Liver (tissue), 9 donors: ENCODE measurements around the gene MYRFL. TPM values are rescaled to one million over a fixed set of nuclear protein-coding genes. Genes with fewer than 3 reads are reported as not detected.

Source experiments
- DNase-seq: peaks from one replicate; pipeline ENCODE4 v3.0.0-alpha.2; 2017; ENCODE audit warnings: low spot score
- H3K27ac ChIP-seq, 2 donors: one replicate each; pipeline ENCODE4 v1.7.0; 2013; ENCODE audit warnings: inconsistent platforms in 2 of 2, low read length in 2 of 2, control low read depth in 1 of 2, low read depth in 1 of 2, mild to moderate bottlenecking in 1 of 2
- H3K27me3 ChIP-seq, 4 donors: one replicate each; pipeline versions ENCODE4 v1.6.1 to v1.7.0; 2013; ENCODE audit warnings: low read length in 3 of 4, inconsistent platforms in 1 of 4, mild to moderate bottlenecking in 1 of 4, moderate library complexity in 1 of 4; ENCODE audit not compliant: control insufficient read depth in 4 of 4, insufficient read depth in 4 of 4
- H3K36me3 ChIP-seq, 4 donors: one replicate each; pipeline versions ENCODE4 v1.6.1 to v1.7.0; 2013; ENCODE audit warnings: low read length in 3 of 4, mild to moderate bottlenecking in 3 of 4, low read depth in 1 of 4, moderate library complexity in 1 of 4; ENCODE audit not compliant: control insufficient read depth in 4 of 4, insufficient read depth in 3 of 4
- H3K4me1 ChIP-seq, 4 donors: one replicate each; pipeline versions ENCODE4 v1.6.1 to v1.7.0; 2013; ENCODE audit warnings: low read length in 3 of 4, mild to moderate bottlenecking in 3 of 4, moderate library complexity in 1 of 4; ENCODE audit not compliant: control insufficient read depth in 4 of 4, insufficient read depth in 4 of 4
- H3K4me3 ChIP-seq, 3 donors: one replicate each; pipeline versions ENCODE4 v1.6.1 to v1.7.0; 2013; ENCODE audit warnings: low read length in 3 of 3, control low read depth in 1 of 3, low read depth in 1 of 3, mild to moderate bottlenecking in 1 of 3
- H3K9ac ChIP-seq, 2 donors: one replicate each; pipeline ENCODE4 v1.7.0; 2013; ENCODE audit warnings: low read length in 2 of 2, mild to moderate bottlenecking in 2 of 2, moderate library complexity in 2 of 2, control low read depth in 1 of 2, low read depth in 1 of 2
- H3K9me3 ChIP-seq, 4 donors: one replicate each; pipeline versions ENCODE4 v1.6.1 to v1.7.0; 2013; ENCODE audit warnings: low read length in 3 of 4; ENCODE audit not compliant: control insufficient read depth in 4 of 4
- EGR1 ChIP-seq, 2 donors: IDR thresholded peaks; 2 replicates each; pipeline ENCODE4 v1.6.1; 2016 to 2018; ENCODE audit warnings: antibody characterized with exemption in 2 of 2, low read depth in 2 of 2
- FOXA1 ChIP-seq: IDR thresholded peaks from 2 replicates; pipeline ENCODE4 v1.6.1; 2016; ENCODE audit warnings: antibody characterized with exemption
- FOXA2 ChIP-seq: IDR thresholded peaks from 2 replicates; pipeline ENCODE4 v1.6.1; 2016; ENCODE audit warnings: antibody characterized with exemption
- GABPA ChIP-seq, 2 donors: IDR thresholded peaks in 1 of 2; conservative IDR thresholded peaks in 1 of 2; 2 replicates each; pipeline ENCODE4 v1.6.1; 2016; ENCODE audit warnings: antibody characterized with exemption in 2 of 2, mild to moderate bottlenecking in 1 of 2, moderate library complexity in 1 of 2
- HNF4A ChIP-seq, 2 donors: conservative IDR thresholded peaks; 2 replicates each; pipeline ENCODE4 v1.6.1; 2016; ENCODE audit warnings: antibody characterized with exemption in 2 of 2, mild to moderate bottlenecking in 2 of 2
- HNF4G ChIP-seq: IDR thresholded peaks from 2 replicates; pipeline ENCODE4 v1.6.1; 2016; ENCODE audit warnings: antibody characterized with exemption
- JUND ChIP-seq, 2 donors: IDR thresholded peaks; 2 replicates each; pipeline ENCODE4 v1.6.1; 2016; ENCODE audit warnings: antibody characterized with exemption in 2 of 2
- MAX ChIP-seq: IDR thresholded peaks from 2 replicates; pipeline ENCODE4 v1.6.1; 2016; ENCODE audit warnings: antibody characterized with exemption
- NR2F2 ChIP-seq: IDR thresholded peaks from 2 replicates; pipeline ENCODE4 v1.6.1; 2016; ENCODE audit warnings: antibody characterized with exemption
- RAD21 ChIP-seq, 2 donors: IDR thresholded peaks; 2 replicates each; pipeline ENCODE4 v1.6.1; 2016; ENCODE audit warnings: antibody characterized with exemption in 2 of 2, mild to moderate bottlenecking in 2 of 2
- RXRA ChIP-seq, 2 donors: IDR thresholded peaks; 2 replicates each; pipeline ENCODE4 v1.6.1; 2017 to 2018; ENCODE audit warnings: antibody characterized with exemption in 2 of 2, mild to moderate bottlenecking in 1 of 2
- SP1 ChIP-seq: IDR thresholded peaks from 2 replicates; pipeline ENCODE4 v1.6.1; 2018; ENCODE audit warnings: antibody characterized with exemption, mild to moderate bottlenecking
- TAF1 ChIP-seq: conservative IDR thresholded peaks from 2 replicates; pipeline ENCODE4 v1.6.1; 2016; ENCODE audit warnings: antibody characterized with exemption, mild to moderate bottlenecking
- YY1 ChIP-seq: IDR thresholded peaks from 2 replicates; pipeline ENCODE4 v1.6.1; 2016; ENCODE audit warnings: antibody characterized with exemption, mild to moderate bottlenecking
- ZBTB33 ChIP-seq: IDR thresholded peaks from 2 replicates; pipeline ENCODE4 v1.6.1; 2016; ENCODE audit warnings: antibody characterized with exemption
- WGBS: extraction: QIAGEN DNeasy Blood & Tissue Kit; methylation state at CpG from one replicate; pipeline ENCODE4 v1.1.7; 2013; 5-methylcytosine and 5-hydroxymethylcytosine counted together
- polyA plus RNA-seq, 2 donors: library from polyadenylated mRNA; stranded (reverse) in 1 of 2; unstranded in 1 of 2; fragments of 200-250 nt in 1 of 2; fragments of >200 nt in 1 of 2; fragmentation: Nextera tagmentation in 1 of 2; extraction: Ambion mirVana in 1 of 2; gene quantifications; one replicate each; pipeline versions ENCODE4 v1.2.1 to v1.2.3, GENCODE V29; 2013 to 2015
- total RNA-seq, 2 donors: library from RNA; depleted of rRNA; stranded (reverse); fragments of >200 nt; gene quantifications; one replicate each; pipeline ENCODE4 v1.2.3, GENCODE V29; 2014
- TF ChIP-seq, protein P1 (sequence below): IDR thresholded peaks from 2 replicates; pipeline ENCODE4 v1.6.1; 2016; ENCODE audit warnings: antibody characterized with exemption, mild to moderate bottlenecking
- TF ChIP-seq, protein P2 (sequence below): IDR thresholded peaks from 2 replicates; pipeline ENCODE4 v1.6.1; 2016; ENCODE audit warnings: antibody characterized with exemption
- TF ChIP-seq, protein P3 (sequence below): fragments of 150-350 bp; IDR thresholded peaks from 2 replicates; pipeline ENCODE4 v1.5.1; 2017; ENCODE audit warnings: improper control_type of control experiment, low read depth, low read length; ENCODE audit not compliant: missing input control
- donor health status: healthy.
- donor health status: healthy.
- donor health status: healthy.
- donor health status: healthy.
- donor health status: healthy.

MYRFL gene
- total and polyA plus RNA-seq, 4 donors, result under 0.01 to 0.19 (median 0.10) TPM

DNA sequence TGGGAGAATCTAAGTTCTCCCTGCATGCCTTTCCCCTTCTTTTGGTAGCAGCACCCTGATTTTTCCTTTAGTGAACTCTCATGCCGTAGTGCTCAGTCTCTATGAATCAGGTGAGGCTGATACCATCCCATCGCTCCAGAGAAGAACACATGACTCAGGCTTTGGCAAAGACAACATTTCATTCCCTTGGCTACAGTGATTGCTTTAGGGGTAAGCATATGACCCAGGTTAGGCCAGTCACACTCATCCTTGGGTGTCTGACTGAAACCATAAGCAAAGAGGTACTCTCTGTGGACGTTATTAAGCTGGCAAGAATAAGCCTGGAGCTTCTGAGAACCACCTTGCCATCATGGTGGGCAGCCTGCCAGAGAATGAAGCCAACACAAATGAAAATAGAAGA is 141.8 kb downstream of the MYRFL start:
- Histone ChIP-seq H3K27me3 (no peaks in the 10 kb centered on the region), H3K27ac (no peak overlapping the region), H3K9me3 (no peaks in the 10 kb centered on the region), H3K4me3 (no peak overlapping the region), H3K36me3 (no peaks in the 10 kb centered on the region), H3K9ac (no peak overlapping the region), H3K4me1 (no peaks in the 10 kb centered on the region)
- no peak for DNase-seq
- TF ChIP-seq FOXA2 (no peak), YY1 (no peak), SP1 (no peak), HNF4G (no peak), MAX (no peak), RAD21 (IDR thresholded peaks at IDR 0.05) (no peak), NR2F2 (no peak), HNF4A (conservative IDR thresholded peaks at IDR 0.05) (no peak), RXRA (IDR thresholded peaks at IDR 0.05) (no peak), EGR1 (IDR thresholded peaks at IDR 0.05; ENCODE audit: low read depth in 2 of 2) (no peak), JUND (IDR thresholded peaks at IDR 0.05) (no peak), GABPA (IDR thresholded peaks at IDR 0.05 in 1 of 2, conservative IDR thresholded peaks at IDR 0.05 in 1 of 2) (no peak), FOXA1 (no peak), ZBTB33 (no peak), TAF1 (no peak)
- TF ChIP-seq, protein P1, sequence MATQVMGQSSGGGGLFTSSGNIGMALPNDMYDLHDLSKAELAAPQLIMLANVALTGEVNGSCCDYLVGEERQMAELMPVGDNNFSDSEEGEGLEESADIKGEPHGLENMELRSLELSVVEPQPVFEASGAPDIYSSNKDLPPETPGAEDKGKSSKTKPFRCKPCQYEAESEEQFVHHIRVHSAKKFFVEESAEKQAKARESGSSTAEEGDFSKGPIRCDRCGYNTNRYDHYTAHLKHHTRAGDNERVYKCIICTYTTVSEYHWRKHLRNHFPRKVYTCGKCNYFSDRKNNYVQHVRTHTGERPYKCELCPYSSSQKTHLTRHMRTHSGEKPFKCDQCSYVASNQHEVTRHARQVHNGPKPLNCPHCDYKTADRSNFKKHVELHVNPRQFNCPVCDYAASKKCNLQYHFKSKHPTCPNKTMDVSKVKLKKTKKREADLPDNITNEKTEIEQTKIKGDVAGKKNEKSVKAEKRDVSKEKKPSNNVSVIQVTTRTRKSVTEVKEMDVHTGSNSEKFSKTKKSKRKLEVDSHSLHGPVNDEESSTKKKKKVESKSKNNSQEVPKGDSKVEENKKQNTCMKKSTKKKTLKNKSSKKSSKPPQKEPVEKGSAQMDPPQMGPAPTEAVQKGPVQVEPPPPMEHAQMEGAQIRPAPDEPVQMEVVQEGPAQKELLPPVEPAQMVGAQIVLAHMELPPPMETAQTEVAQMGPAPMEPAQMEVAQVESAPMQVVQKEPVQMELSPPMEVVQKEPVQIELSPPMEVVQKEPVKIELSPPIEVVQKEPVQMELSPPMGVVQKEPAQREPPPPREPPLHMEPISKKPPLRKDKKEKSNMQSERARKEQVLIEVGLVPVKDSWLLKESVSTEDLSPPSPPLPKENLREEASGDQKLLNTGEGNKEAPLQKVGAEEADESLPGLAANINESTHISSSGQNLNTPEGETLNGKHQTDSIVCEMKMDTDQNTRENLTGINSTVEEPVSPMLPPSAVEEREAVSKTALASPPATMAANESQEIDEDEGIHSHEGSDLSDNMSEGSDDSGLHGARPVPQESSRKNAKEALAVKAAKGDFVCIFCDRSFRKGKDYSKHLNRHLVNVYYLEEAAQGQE, result no peak
- TF ChIP-seq, protein P2, sequence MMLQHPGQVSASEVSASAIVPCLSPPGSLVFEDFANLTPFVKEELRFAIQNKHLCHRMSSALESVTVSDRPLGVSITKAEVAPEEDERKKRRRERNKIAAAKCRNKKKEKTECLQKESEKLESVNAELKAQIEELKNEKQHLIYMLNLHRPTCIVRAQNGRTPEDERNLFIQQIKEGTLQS, result no peak
- TF ChIP-seq, protein P3, sequence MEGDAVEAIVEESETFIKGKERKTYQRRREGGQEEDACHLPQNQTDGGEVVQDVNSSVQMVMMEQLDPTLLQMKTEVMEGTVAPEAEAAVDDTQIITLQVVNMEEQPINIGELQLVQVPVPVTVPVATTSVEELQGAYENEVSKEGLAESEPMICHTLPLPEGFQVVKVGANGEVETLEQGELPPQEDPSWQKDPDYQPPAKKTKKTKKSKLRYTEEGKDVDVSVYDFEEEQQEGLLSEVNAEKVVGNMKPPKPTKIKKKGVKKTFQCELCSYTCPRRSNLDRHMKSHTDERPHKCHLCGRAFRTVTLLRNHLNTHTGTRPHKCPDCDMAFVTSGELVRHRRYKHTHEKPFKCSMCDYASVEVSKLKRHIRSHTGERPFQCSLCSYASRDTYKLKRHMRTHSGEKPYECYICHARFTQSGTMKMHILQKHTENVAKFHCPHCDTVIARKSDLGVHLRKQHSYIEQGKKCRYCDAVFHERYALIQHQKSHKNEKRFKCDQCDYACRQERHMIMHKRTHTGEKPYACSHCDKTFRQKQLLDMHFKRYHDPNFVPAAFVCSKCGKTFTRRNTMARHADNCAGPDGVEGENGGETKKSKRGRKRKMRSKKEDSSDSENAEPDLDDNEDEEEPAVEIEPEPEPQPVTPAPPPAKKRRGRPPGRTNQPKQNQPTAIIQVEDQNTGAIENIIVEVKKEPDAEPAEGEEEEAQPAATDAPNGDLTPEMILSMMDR, result no peak
- WGBS, result 61% methylated on average over 3 of the region's 3 CpGs

DNA sequence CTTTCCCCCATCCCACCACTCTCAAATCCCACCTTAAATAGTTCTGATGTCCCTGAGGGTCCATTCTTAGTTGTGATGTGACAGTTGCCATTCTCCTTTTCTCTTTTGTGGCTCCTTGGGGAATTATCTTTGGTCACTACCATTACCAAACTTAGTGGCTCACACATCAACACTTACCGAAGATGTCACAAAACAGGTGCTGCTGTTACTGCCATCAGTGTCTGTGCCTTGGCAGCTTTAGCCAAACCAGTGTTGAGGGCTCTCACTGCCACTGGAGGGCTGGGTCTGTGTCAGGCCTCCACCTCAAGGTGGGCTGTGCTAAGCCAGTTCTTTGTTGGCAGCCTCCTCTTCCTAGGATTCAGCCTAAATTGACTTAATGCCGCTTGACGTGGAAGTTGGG is 144.0 kb downstream of the MYRFL start:
- no peak overlapping the region for H3K27ac ChIP-seq
- no peak overlapping the region for H3K4me3 ChIP-seq
- H3K36me3 ChIP-seq, result no peaks in the 10 kb centered on the region
- no peaks in the 10 kb centered on the region for H3K9me3 ChIP-seq
- TF ChIP-seq FOXA2, result no peak
- TF ChIP-seq, protein P3, result no peak
- no peak for DNase-seq
- H3K4me1 ChIP-seq, result no peaks in the 10 kb centered on the region
- H3K27me3 ChIP-seq, result no peaks in the 10 kb centered on the region
- 89% methylated on average over 3 of the region's 3 CpGs for WGBS
- no peak overlapping the region for H3K9ac ChIP-seq
